Measurements from ENCODE around the gene ABHD3. TPM values are rescaled to one million over a fixed set of nuclear protein-coding genes. Genes with fewer than 3 reads are reported as not detected.
"Not testable (repeated sequence)": the region's sequence is repeated elsewhere in the genome, so short reads cannot be mapped to it uniquely, and the experiment has no call there.

The ABHD3 gene
- total RNA-seq, 1 donor from 2014 or later = 3.7 TPM

GRCh38 chr18:21632393-21632792 lies 72.2 kb downstream of the ABHD3 start:
- H3K36me3 ChIP-seq = peaks cover 42% of the 10 kb centered on the region
- H3K4me3 ChIP-seq = no peak overlapping the region
- no peak for TF ChIP-seq CTCF (IDR thresholded peaks at IDR 0.05; ENCODE audit: borderline replicate concordance)
- intact Hi-C loops (cut with micrococcal nuclease) = no loop called here
- H3K27me3 ChIP-seq (ENCODE audit: low read depth) = no peaks in the 10 kb centered on the region
- H3K4me1 ChIP-seq = peaks cover 4% of the 10 kb centered on the region
- no peaks in the 10 kb centered on the region for H3K9me3 ChIP-seq (replicated peaks)
- no peak overlapping the region for H3K27ac ChIP-seq (replicated peaks)
- DNase-seq = no peak

- Histone ChIP-seq H3K36me3 (peaks cover 72% of the 10 kb centered on the region), H3K27me3 (ENCODE audit: low read depth) (no peaks in the 10 kb centered on the region), H3K4me1 (peaks cover 4% of the 10 kb centered on the region), H3K4me3 (no peak overlapping the region), H3K9me3 (replicated peaks) (no peaks in the 10 kb centered on the region), H3K27ac (replicated peaks) (no peak overlapping the region)
- intact Hi-C loops (cut with micrococcal nuclease) = no loop called here
- TF ChIP-seq CTCF (IDR thresholded peaks at IDR 0.05; ENCODE audit: borderline replicate concordance) = no peak
- DNase-seq = no peak
Measured at GRCh38 chr18:21629089-21629832, 75.3 kb downstream of the ABHD3 start.

DNA sequence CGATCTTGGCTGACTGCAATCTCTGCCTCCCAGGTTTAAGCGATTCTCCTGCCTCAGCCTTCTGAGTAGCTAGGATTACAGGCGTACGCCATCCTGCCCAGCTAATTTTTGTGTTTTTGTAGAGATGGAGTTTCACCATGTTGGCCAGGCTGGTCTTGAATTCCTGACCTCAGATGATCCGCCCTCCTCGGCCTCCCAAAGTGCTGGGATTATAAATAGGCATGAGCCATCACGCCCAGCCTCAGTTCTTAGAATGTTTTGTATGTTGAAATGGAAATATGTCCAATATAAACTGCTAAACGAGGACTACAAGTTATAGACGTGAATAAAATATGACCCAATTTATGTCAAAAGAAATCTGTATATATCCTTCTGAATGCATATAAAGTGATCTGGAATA lies 82.9 kb downstream of the ABHD3 start:
- H3K27me3 ChIP-seq (ENCODE audit: low read depth); DNase-seq; H3K9me3 ChIP-seq (replicated peaks); intact Hi-C loops (cut with micrococcal nuclease); H3K27ac ChIP-seq (replicated peaks); H3K4me3 ChIP-seq: not testable (repeated sequence)
- Histone ChIP-seq H3K36me3 (peaks cover 47% of the 10 kb centered on the region), H3K4me1 (peaks cover 13% of the 10 kb centered on the region)

DNA sequence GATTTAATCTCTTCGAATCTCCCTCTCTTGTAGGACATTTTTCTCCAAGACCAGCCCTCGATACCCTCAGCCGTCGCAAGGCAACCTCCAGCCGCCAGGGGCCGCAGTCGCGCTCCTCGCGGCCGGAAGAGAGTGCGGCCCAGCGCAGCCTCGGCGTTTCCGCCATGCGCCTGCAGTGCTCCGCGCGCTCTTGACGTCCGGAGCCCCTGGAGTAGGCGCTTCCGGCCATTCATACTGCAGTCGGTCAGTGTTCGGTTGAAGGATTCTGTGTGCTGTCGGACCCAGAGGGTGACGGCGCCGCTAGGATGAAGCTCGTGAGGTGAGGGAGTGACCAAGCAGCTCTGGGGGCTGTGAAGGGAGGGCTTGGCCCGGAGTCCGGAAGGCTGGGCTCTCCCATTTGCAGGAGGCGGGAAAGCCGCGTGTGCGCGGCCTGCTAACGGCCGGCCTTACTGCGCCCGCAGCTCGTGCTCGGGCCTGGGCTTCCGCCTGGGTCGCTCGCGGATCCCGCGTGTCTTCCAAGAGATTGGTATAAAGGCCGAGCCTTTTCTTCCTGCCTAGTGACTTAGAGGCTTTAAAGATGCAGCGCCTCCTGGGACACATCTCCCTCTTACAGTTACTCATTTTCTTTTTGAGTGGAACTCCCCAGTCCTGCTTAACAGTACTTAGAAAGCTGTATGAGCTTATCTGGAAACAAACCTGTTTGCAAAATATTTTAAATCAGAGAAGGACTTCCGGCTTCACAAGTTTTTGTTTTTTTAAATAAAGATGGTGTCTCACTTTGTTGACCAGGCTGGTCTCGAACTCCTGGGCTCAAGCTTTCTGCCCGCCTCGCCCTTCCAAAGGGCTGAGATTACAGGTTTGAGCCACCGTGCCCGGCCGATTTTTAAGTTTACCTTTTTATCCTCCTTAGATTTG lies 92.2 kb downstream of the ABHD3 start, which contains the start of gene SNRPD1:
TSS of gene SNRPD1 (plus strand) at position 190 of the 915 bp plus-strand sequence. CDS start at position 306, 116 bp downstream.
- Histone ChIP-seq H3K36me3 (peaks cover 6% of the 10 kb centered on the region), H3K4me3 (peak within 1 kb of the TSS; percentile 72), H3K4me1 (peaks cover 30% of the 10 kb centered on the region), H3K9me3 (replicated peaks) (peaks cover 4% of the 10 kb centered on the region), H3K27me3 (ENCODE audit: low read depth) (no peaks in the 10 kb centered on the region), H3K27ac (replicated peaks) (peak within 1 kb of the TSS; percentile 85)
- intact Hi-C loops (cut with micrococcal nuclease) = no loop called here
- peak; percentile 88 for DNase-seq
- peak; percentile 98 for TF ChIP-seq CTCF (IDR thresholded peaks at IDR 0.05; ENCODE audit: borderline replicate concordance)

- H3K27me3 ChIP-seq (ENCODE audit: low read depth); intact Hi-C loops (cut with micrococcal nuclease); H3K36me3 ChIP-seq; H3K9me3 ChIP-seq (replicated peaks); DNase-seq: not testable (repeated sequence)
- H3K4me1 ChIP-seq = peaks cover 30% of the 10 kb centered on the region
- H3K27ac ChIP-seq (replicated peaks) = peak overlapping the region; percentile 85
- H3K4me3 ChIP-seq = peak overlapping the region; percentile 72
Measured at GRCh38 chr18:21611401-21612124, 93.0 kb downstream of the ABHD3 start.

GRCh38 chr18:21605213-21605612 lies 99.4 kb downstream of the ABHD3 start:
- H3K27ac ChIP-seq (replicated peaks) = no peak overlapping the region

More at GRCh38 chr18:21605213-21605612, 99.4 kb downstream of the ABHD3 start:
- Histone ChIP-seq H3K27me3 (ENCODE audit: low read depth) (no peaks in the 10 kb centered on the region), H3K36me3 (no peaks in the 10 kb centered on the region), H3K9me3 (replicated peaks) (no peaks in the 10 kb centered on the region), H3K4me1 (peaks cover 6% of the 10 kb centered on the region), H3K4me3 (no peak overlapping the region)
- no peak for DNase-seq
- no peak for TF ChIP-seq CTCF (IDR thresholded peaks at IDR 0.05; ENCODE audit: borderline replicate concordance)
- intact Hi-C loops (cut with micrococcal nuclease) = no loop called here

Measured in left ventricle myocardium inferior (tissue), 1 donor.